Measurements from ENCODE around the gene ZNF497. TPM values are rescaled to one million over a fixed set of nuclear protein-coding genes. Genes with fewer than 3 reads are reported as not detected.

The ZNF497 gene
- total and polyA plus RNA-seq, 10 of the 15 experiments (the other 5 are each of a cell fraction or from before 2014, with no cell fraction given) = 0.09 to 0.82 (median 0.28) TPM

DNA sequence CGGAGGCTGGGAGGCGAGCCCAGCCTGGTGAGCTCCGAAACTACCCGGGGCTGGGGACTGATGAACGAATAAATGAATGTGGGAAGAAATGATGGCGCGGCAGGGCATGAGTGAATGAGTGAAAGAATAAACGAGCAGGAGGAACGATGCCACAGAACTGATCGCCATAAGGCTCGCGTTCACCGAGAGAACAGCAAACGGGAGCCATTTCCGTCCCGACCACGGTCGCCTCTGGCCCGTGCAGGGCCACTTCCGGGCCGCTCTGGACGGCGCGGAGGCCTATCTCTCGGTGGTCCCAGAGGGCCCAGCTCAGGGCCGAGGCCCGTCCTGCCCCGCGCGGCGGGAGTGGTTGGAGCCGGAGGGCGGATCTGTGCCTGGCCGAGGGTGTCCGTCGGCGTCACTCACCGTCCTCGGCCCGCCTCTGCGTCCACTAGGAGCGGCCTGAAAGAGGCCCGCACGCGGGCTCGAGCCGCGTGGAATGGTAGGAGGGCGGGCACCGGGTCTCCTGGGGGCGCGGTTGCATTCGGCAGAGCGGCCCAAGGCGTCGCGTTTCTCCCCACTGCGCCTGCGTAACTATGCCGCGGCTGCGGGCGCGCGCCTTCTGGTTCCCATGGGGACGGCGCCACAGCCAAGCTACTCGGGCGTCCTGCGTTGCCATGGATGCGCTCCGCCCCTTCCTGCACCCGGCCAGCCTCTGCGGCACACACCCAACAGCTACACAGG, at the start of gene ZNF497 (continued):
- TF ChIP-seq, protein P1, sequence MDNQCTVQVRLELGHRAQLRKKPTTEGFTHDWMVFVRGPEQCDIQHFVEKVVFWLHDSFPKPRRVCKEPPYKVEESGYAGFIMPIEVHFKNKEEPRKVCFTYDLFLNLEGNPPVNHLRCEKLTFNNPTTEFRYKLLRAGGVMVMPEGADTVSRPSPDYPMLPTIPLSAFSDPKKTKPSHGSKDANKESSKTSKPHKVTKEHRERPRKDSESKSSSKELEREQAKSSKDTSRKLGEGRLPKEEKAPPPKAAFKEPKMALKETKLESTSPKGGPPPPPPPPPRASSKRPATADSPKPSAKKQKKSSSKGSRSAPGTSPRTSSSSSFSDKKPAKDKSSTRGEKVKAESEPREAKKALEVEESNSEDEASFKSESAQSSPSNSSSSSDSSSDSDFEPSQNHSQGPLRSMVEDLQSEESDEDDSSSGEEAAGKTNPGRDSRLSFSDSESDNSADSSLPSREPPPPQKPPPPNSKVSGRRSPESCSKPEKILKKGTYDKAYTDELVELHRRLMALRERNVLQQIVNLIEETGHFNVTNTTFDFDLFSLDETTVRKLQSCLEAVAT (IDR thresholded peaks at IDR 0.05) = peak; percentile 91
- TF ChIP-seq CREB1 (IDR thresholded peaks at IDR 0.05; ENCODE audit: low read depth) (0 out of 2 replicates have a peak, but pooled peaks have one; percentile 45), DPF2 (IDR thresholded peaks at IDR 0.05) (no peak), FOXK2 (IDR thresholded peaks at IDR 0.05) (peak; percentile 66; the same call in 1 of the 2 replicates), NRF1 (conservative IDR thresholded peaks at IDR 0.05; ENCODE audit: low read depth, low read length) (peak; percentile 79), ZNF384 (IDR thresholded peaks at IDR 0.05; ENCODE audit: borderline replicate concordance, low read depth, low read length) (no peak), ESRRA (IDR thresholded peaks at IDR 0.05; ENCODE audit: low read length) (no peak), EZH2 (IDR thresholded peaks at IDR 0.05; ENCODE audit: borderline replicate concordance, control insufficient read depth, low read depth, low read length) (no peak), SP1 (IDR thresholded peaks at IDR 0.05; ENCODE audit: low read depth, low read length) (peak; percentile 38), EGR1 (IDR thresholded peaks at IDR 0.05; ENCODE audit: borderline replicate concordance in 1 of 2, low read depth in 2 of 2, low read length in 2 of 2) (peak in 1 of 2 experiments; percentile 59; a peak in 2 of 3 replicates), KDM1A (IDR thresholded peaks at IDR 0.05; ENCODE audit: borderline replicate concordance) (no peak), CREM (IDR thresholded peaks at IDR 0.05; ENCODE audit: low read depth) (no peak), PAX8 (IDR thresholded peaks at IDR 0.05) (no peak), HDAC2 (IDR thresholded peaks at IDR 0.05) (no peak), BCL11A (IDR thresholded peaks at IDR 0.05; ENCODE audit: low read depth, low read length) (no peak), TBL1XR1 (IDR thresholded peaks at IDR 0.05; ENCODE audit: low read depth, low read length) (peak; percentile 46), IRF4 (IDR thresholded peaks at IDR 0.05; ENCODE audit: low read depth, low read length) (no peak), ZNF217 (IDR thresholded peaks at IDR 0.05) (no peak), BHLHE40 (IDR thresholded peaks at IDR 0.05; ENCODE audit: borderline replicate concordance in 1 of 2, low read depth in 2 of 2, low read length in 1 of 2) (peak; percentile 78 to 95; a peak in 3 of 4 replicates), STAT1 (conservative IDR thresholded peaks at IDR 0.05) (peak; percentile 79; the same call in 1 of the 2 replicates), TCF3 (IDR thresholded peaks at IDR 0.05; ENCODE audit: borderline replicate concordance, insufficient read depth, low read depth, low read length) (0 out of 2 replicates have a peak, but pooled peaks have one; percentile 20), KLF5 (IDR thresholded peaks at IDR 0.05; ENCODE audit: partially characterized antibody) (no peak), SRF (IDR thresholded peaks at IDR 0.05; ENCODE audit: low read depth in 2 of 2, low read length in 2 of 2) (no peak), RAD21 (IDR thresholded peaks at IDR 0.05; ENCODE audit: insufficient read depth, low read depth, low read length) (no peak), CHD1 (IDR thresholded peaks at IDR 0.05; ENCODE audit: low read depth, low read length) (no peak), RELA (IDR thresholded peaks at IDR 0.05; ENCODE audit: borderline replicate concordance, partially characterized antibody) (no peak), POU2F2 (IDR thresholded peaks at IDR 0.05; ENCODE audit: borderline replicate concordance, low read depth, low read length) (peak; percentile 43; the same call in 2 of the 3 replicates), EED (IDR thresholded peaks at IDR 0.05; ENCODE audit: low read depth) (no peak), RAD51 (IDR thresholded peaks at IDR 0.05) (no peak), POLR2AphosphoS5 (IDR thresholded peaks at IDR 0.05; ENCODE audit: low read length) (peak; percentile 82), CHD2 (IDR thresholded peaks at IDR 0.05; ENCODE audit: borderline replicate concordance, low read depth, low read length) (no peak)
- TF ChIP-seq, protein P2, sequence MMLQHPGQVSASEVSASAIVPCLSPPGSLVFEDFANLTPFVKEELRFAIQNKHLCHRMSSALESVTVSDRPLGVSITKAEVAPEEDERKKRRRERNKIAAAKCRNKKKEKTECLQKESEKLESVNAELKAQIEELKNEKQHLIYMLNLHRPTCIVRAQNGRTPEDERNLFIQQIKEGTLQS (IDR thresholded peaks at IDR 0.05; ENCODE audit: borderline replicate concordance, extremely low read depth, low read depth, low read length) = no peak

Measured in GM12878 (cell line).